H1 (cell line): Measurements from ENCODE around the gene OR8B8. TPM values are rescaled to one million over a fixed set of nuclear protein-coding genes. Genes with fewer than 3 reads are reported as not detected.

ENCODE experiments used
- CTCF ChIA-PET: fragments of 300-600 bp; sonication (Branson Sonifier 250); formaldehyde crosslinking; loops from one replicate; lab custom pipeline; 2021; ENCODE audit not compliant: partially characterized antibody; lab: Charles Lee
- POLR2A ChIA-PET: fragments of 300-600 bp; sonication (Branson Sonifier 250); formaldehyde crosslinking; loops from one replicate; lab custom pipeline; 2021; ENCODE audit warnings: inconsistent platforms; ENCODE audit not compliant: partially characterized antibody; lab: Charles Lee
- DNase-seq, 2 experiments: peaks; one replicate each; pipeline versions ENCODE4 v3.0.0 to v3.0.0-alpha.2; 2010 to 2022; ENCODE audit warnings: low spot score in 2 of 2, low read depth in 1 of 2, mixed read lengths in 1 of 2
- FAIRE-seq: peaks from 2 replicates; lab custom pipeline; 2011; peaks lifted over from hg19 to GRCh38; lab: Jason Lieb, UNC
- H2AFZ ChIP-seq: 2 replicates; pipeline ENCODE4 v1.8.1; 2012; ENCODE audit warnings: low read length, inconsistent platforms
- H2AK5ac ChIP-seq: 2 replicates; pipeline ENCODE4 v1.6.1; 2013; ENCODE audit warnings: low read depth, low read length
- H2BK120ac ChIP-seq: replicated peaks from 2 replicates; pipeline ENCODE3; 2013; ENCODE audit warnings: low read depth, low read length, inconsistent platforms
- H2BK12ac ChIP-seq: 2 replicates; pipeline ENCODE4 v1.6.1; 2013; ENCODE audit warnings: low read depth, low read length
- H2BK15ac ChIP-seq: 2 replicates; pipeline ENCODE4 v1.6.1; 2013; ENCODE audit warnings: low read length
- H2BK20ac ChIP-seq: 2 replicates; pipeline ENCODE4 v1.6.1; 2013; ENCODE audit warnings: low read length
- H2BK5ac ChIP-seq: 2 replicates; pipeline ENCODE4 v1.6.1; 2013; ENCODE audit warnings: low read depth, low read length
- H3K14ac ChIP-seq: 2 replicates; pipeline ENCODE4 v1.6.1; 2013; ENCODE audit warnings: inconsistent platforms; ENCODE audit not compliant: insufficient read length
- H3K18ac ChIP-seq: 2 replicates; pipeline ENCODE4 v1.6.1; 2013; ENCODE audit warnings: low read length; ENCODE audit errors: extremely low read depth
- H3K23ac ChIP-seq: 2 replicates; pipeline ENCODE4 v1.6.1; 2013; ENCODE audit warnings: inconsistent platforms; ENCODE audit not compliant: insufficient read length
- H3K23me2 ChIP-seq: 2 replicates; pipeline ENCODE4 v1.6.1; 2013; ENCODE audit warnings: low read depth, low read length
- H3K27ac ChIP-seq: 2 replicates; pipeline ENCODE4 v1.6.1; 2011; ENCODE audit warnings: low read depth, low read length, inconsistent platforms
- H3K27me3 ChIP-seq, 4 experiments: replicated peaks in 1 of 4; 1 replicate in 1 of 4; 2 replicates in 3 of 4; pipeline versions ENCODE4 v1.6.1 to v1.8.1; 2011 to 2013; ENCODE audit warnings: low read length in 3 of 4, mild to moderate bottlenecking in 3 of 4, inconsistent platforms in 2 of 4, mixed read lengths in 2 of 4, moderate library complexity in 1 of 4; ENCODE audit not compliant: control insufficient read depth in 3 of 4, insufficient read depth in 3 of 4; ENCODE audit errors: extremely low read depth in 1 of 4
- H3K36me3 ChIP-seq, 4 experiments: 2 replicates each; pipeline versions ENCODE4 v1.6.1 to v1.8.1; 2011 to 2013; ENCODE audit warnings: mild to moderate bottlenecking in 4 of 4, low read length in 3 of 4, moderate library complexity in 2 of 4, control low read depth in 1 of 4, inconsistent platforms in 1 of 4; ENCODE audit not compliant: insufficient read depth in 4 of 4, control insufficient read depth in 2 of 4
- H3K4ac ChIP-seq: replicated peaks from 2 replicates; pipeline ENCODE3; 2013; ENCODE audit warnings: low read length, low read depth, mixed read lengths, inconsistent platforms; ENCODE audit not compliant: insufficient read length
- H3K4me1 ChIP-seq, 4 experiments: replicated peaks in 1 of 4; 1 replicate in 1 of 4; 2 replicates in 3 of 4; pipeline versions ENCODE4 v1.6.1 to v1.8.1; 2011 to 2013; ENCODE audit warnings: low read length in 3 of 4, inconsistent platforms in 2 of 4, mixed read lengths in 1 of 4; ENCODE audit not compliant: insufficient read depth in 4 of 4, control insufficient read depth in 3 of 4
- H3K4me2 ChIP-seq, 2 experiments: 2 replicates each; pipeline versions ENCODE4 v1.6.1 to v1.8.1; 2011 to 2013; ENCODE audit warnings: low read depth in 2 of 2, low read length in 2 of 2, control low read depth in 1 of 2, inconsistent platforms in 1 of 2, mild to moderate bottlenecking in 1 of 2; ENCODE audit not compliant: insufficient read depth in 1 of 2
- H3K4me3 ChIP-seq, 4 experiments: fragments of 200-600, 300-600 bp in 1 of 4; sonication (generic), shearing (Covaris generic), sonication (Bioruptor Twin) in 1 of 4; 2 replicates each; pipeline versions ENCODE4 v1.5.1 to v1.8.1; 2011 to 2016; ENCODE audit warnings: low read length in 4 of 4, low read depth in 3 of 4, control low read depth in 2 of 4, inconsistent platforms in 2 of 4, mild to moderate bottlenecking in 2 of 4, mixed read lengths in 1 of 4, moderate library complexity in 1 of 4; ENCODE audit not compliant: insufficient read depth in 2 of 4; ENCODE audit errors: extremely low read depth in 1 of 4
- H3K56ac ChIP-seq: replicated peaks from 2 replicates; pipeline ENCODE3; 2013; ENCODE audit warnings: low read depth, mild to moderate bottlenecking, mixed read lengths, low read length, inconsistent platforms; ENCODE audit not compliant: insufficient read length
- H3K79me1 ChIP-seq: 2 replicates; pipeline ENCODE4 v1.6.1; 2013; ENCODE audit warnings: low read depth, low read length, control low read depth
- H3K79me2 ChIP-seq, 2 experiments: 2 replicates each; pipeline versions ENCODE4 v1.6.1 to v1.8.1; 2012 to 2013; ENCODE audit warnings: low read length in 2 of 2, mild to moderate bottlenecking in 2 of 2, inconsistent platforms in 1 of 2; ENCODE audit not compliant: insufficient read depth in 2 of 2, control insufficient read depth in 1 of 2
- H3K9ac ChIP-seq, 4 experiments: replicated peaks in 1 of 4; 1 replicate in 1 of 4; 2 replicates in 3 of 4; pipeline versions ENCODE4 v1.6.1 to v1.8.1; 2011 to 2013; ENCODE audit warnings: low read depth in 3 of 4, low read length in 3 of 4, control low read depth in 2 of 4, mild to moderate bottlenecking in 2 of 4, moderate library complexity in 2 of 4, inconsistent platforms in 1 of 4; ENCODE audit errors: extremely low read depth in 1 of 4
- H3K9me3 ChIP-seq, 2 experiments: 2 replicates each; pipeline versions ENCODE4 v1.6.1 to v1.8.1; 2012 to 2013; ENCODE audit warnings: mild to moderate bottlenecking in 2 of 2, moderate library complexity in 2 of 2, control low read depth in 1 of 2, inconsistent platforms in 1 of 2, low read depth in 1 of 2, low read length in 1 of 2, mixed read lengths in 1 of 2; ENCODE audit not compliant: insufficient read depth in 2 of 2
- H4K20me1 ChIP-seq, 2 experiments: replicated peaks in 1 of 2; 2 replicates each; pipeline versions ENCODE3 to v1.8.1; 2011 to 2013; ENCODE audit warnings: inconsistent platforms in 2 of 2, low read length in 2 of 2, mild to moderate bottlenecking in 1 of 2; ENCODE audit not compliant: insufficient read depth in 2 of 2, control insufficient read depth in 1 of 2
- H4K5ac ChIP-seq: 2 replicates; pipeline ENCODE4 v1.6.1; 2013; ENCODE audit warnings: low read length, low read depth, mixed read lengths, inconsistent platforms; ENCODE audit not compliant: insufficient read length
- H4K8ac ChIP-seq: 2 replicates; pipeline ENCODE4 v1.8.0; 2013; ENCODE audit warnings: mild to moderate bottlenecking, moderate library complexity, low read length, inconsistent platforms; ENCODE audit not compliant: insufficient read depth; ENCODE audit errors: extremely low read depth
- H4K91ac ChIP-seq: replicated peaks from 2 replicates; pipeline ENCODE3; 2013; ENCODE audit warnings: low read length, mixed read lengths, inconsistent platforms; ENCODE audit not compliant: insufficient read length
- SIN3A ChIP-seq, 2 experiments: IDR thresholded peaks in 1 of 2; conservative IDR thresholded peaks in 1 of 2; 2 replicates each; pipeline ENCODE4 v1.6.1; 2011 to 2012; ENCODE audit warnings: low read length in 2 of 2, improper control_type of control experiment in 1 of 2, low read depth in 1 of 2, mild to moderate bottlenecking in 1 of 2
- ZNF274 ChIP-seq: IDR thresholded peaks from 2 replicates; pipeline ENCODE4 v1.7.0; 2012; ENCODE audit warnings: low read length, borderline replicate concordance; ENCODE audit errors: extremely low read depth
- WGBS, 2 experiments: shearing (Covaris generic) in 1 of 2; methylation state at CpG; one replicate each; pipeline versions ENCODE4 v1.1.6 to v1.1.7; 2013 to 2015; ENCODE audit warnings: low lambda C conversion rate in 2 of 2, mixed read lengths in 2 of 2, inconsistent platforms in 1 of 2, low coverage in 1 of 2, missing lambda C conversion rate in 1 of 2; ENCODE audit not compliant: insufficient replicate concordance in 2 of 2, insufficient coverage in 1 of 2, insufficient read length in 1 of 2; ENCODE audit errors: extremely low coverage in 1 of 2, missing lambda C conversion rate in 1 of 2; 5-methylcytosine and 5-hydroxymethylcytosine counted together
- polyA plus RNA-seq, 7 experiments: library from polyadenylated mRNA; depleted of rRNA in 3 of 7; stranded (reverse) in 5 of 7; unstranded in 2 of 7; fragments of >200 nt in 5 of 7; fragments of 200-250 nt in 2 of 7; gene quantifications; 1 replicate in 5 of 7; 2 replicates in 1 of 7; 4 replicates in 1 of 7; pipeline versions ENCODE4 v1.2.1 to v1.2.3, GENCODE V29; 2011 to 2013; ENCODE audit warnings: missing spikeins in 2 of 7, mixed read lengths in 2 of 7
- total RNA-seq: library from RNA; stranded (reverse); fragmentation: NEBNext Ultra II Directional; extraction: Animal tissue kit (Norgen Biotek cat#: 25700); gene quantifications from 2 replicates; pipeline ENCODE4 v1.2.1, GENCODE V29; 2021

Gene OR8B8
- total and polyA plus RNA-seq, 2 of the 8 experiments (the other 6 are each of a cell fraction or from before 2014, with no cell fraction given) = not detected

- no peaks in the 10 kb centered on the region for H3K4me1 ChIP-seq
- H3K4me2 ChIP-seq = no peak overlapping the region
- ChIA-PET CTCF (interaction anchor here (0.9 to 3.7 kb wide), 8 partner anchors 9 to 178 kb away, joined by 3 to 20 read pairs (median 4); no protein-coding TSS in a partner anchor), POLR2A (no interaction called here)
- H3K9ac ChIP-seq = no peak overlapping the region
- H3K18ac ChIP-seq = no peak overlapping the region
- H4K91ac ChIP-seq = no peak overlapping the region
- H2BK5ac ChIP-seq = no peak overlapping the region
- H4K20me1 ChIP-seq = no peaks in the 10 kb centered on the region
- H3K79me2 ChIP-seq = no peaks in the 10 kb centered on the region
- no peaks in the 10 kb centered on the region for H3K27me3 ChIP-seq
- no peaks in the 10 kb centered on the region for H3K79me1 ChIP-seq
- H2BK15ac ChIP-seq = no peak overlapping the region
- FAIRE-seq (no peak), DNase-seq (no peak)
- no peak overlapping the region for H2AFZ ChIP-seq
- no peak overlapping the region for H3K4me3 ChIP-seq
- no peak for TF ChIP-seq SIN3A (conservative IDR thresholded peaks at IDR 0.05 in 1 of 2, IDR thresholded peaks at IDR 0.05 in 1 of 2; ENCODE audit: low read depth in 1 of 2, low read length in 2 of 2)
- TF ChIP-seq ZNF274 = no peak
- no peaks in the 10 kb centered on the region for H3K23me2 ChIP-seq
- no peak overlapping the region for H3K4ac ChIP-seq
- H2AK5ac ChIP-seq = no peak overlapping the region
- H3K56ac ChIP-seq = no peak overlapping the region
- 93% methylated on average over 7 of the region's 7 CpGs; no CpG with 5 or more reads in 1 of the 2 experiments for WGBS, 2 experiments
- H3K14ac ChIP-seq = no peak overlapping the region
- no peak overlapping the region for H3K27ac ChIP-seq
- no peak overlapping the region for H2BK20ac ChIP-seq
- H3K9me3 ChIP-seq = peaks cover 0 to 2% of the 10 kb centered on the region in 2 experiments; a peak in 1 of 4 replicates
- no peak overlapping the region for H2BK12ac ChIP-seq
- H3K36me3 ChIP-seq = no peaks in the 10 kb centered on the region
- no peak overlapping the region for H4K8ac ChIP-seq
- no peak overlapping the region for H3K23ac ChIP-seq
- H4K5ac ChIP-seq = no peak overlapping the region
- H2BK120ac ChIP-seq = no peak overlapping the region
Observed at GRCh38 chr11:124441519-124441918, 4.0 kb downstream of the OR8B8 start.
